Activated CD4-positive, alpha-beta memory T cell treated with anti-CD3 and anti-CD28 coated beads, Interleukin-2, amount 10 ng/mL, durations not matched to agents 7 days and 5 days (primary cell): ENCODE measurements around the gene WNT2B. TPM values are rescaled to one million over a fixed set of nuclear protein-coding genes. Genes with fewer than 3 reads are reported as not detected.
"Not testable (repeated sequence)": the region's sequence is repeated elsewhere in the genome, so short reads cannot be mapped to it uniquely, and the experiment has no call there.

Experiments
- CTCF ChIA-PET: fragments of 350-600 bp; sonication (Branson Sonifier 250); formaldehyde crosslinking; loops from one replicate; lab custom pipeline; 2021; ENCODE audit warnings: antibody characterized with exemption, inconsistent platforms; lab: Charles Lee
- POLR2A ChIA-PET: fragments of 350-600 bp; sonication (Branson Sonifier 250); formaldehyde crosslinking; loops from one replicate; lab custom pipeline; 2021; ENCODE audit warnings: antibody characterized with exemption; lab: Charles Lee
- DNase-seq: peaks from one replicate; pipeline ENCODE4 v3.0.0-alpha.2; 2020
- H3K27ac Mint-ChIP-seq: one replicate; pipeline ENCODE4 v1.8.0; 2021; ENCODE audit warnings: mild to moderate bottlenecking, mixed read lengths
- H3K27me3 Mint-ChIP-seq: one replicate; pipeline ENCODE4 v1.8.0; 2021; ENCODE audit warnings: mixed read lengths
- H3K36me3 Mint-ChIP-seq: one replicate; pipeline ENCODE4 v1.8.0; 2021; ENCODE audit warnings: low read depth, mixed read lengths
- H3K4me1 Mint-ChIP-seq: one replicate; pipeline ENCODE4 v1.8.0; 2021; ENCODE audit warnings: mixed read lengths
- H3K4me3 Mint-ChIP-seq: one replicate; pipeline ENCODE4 v1.8.0; 2021; ENCODE audit warnings: mild to moderate bottlenecking, mixed read lengths
- H3K9me3 Mint-ChIP-seq: one replicate; pipeline ENCODE4 v1.8.0; 2021; ENCODE audit warnings: mixed read lengths
- total RNA-seq, 2 experiments: library from RNA; stranded (reverse); gene quantifications; one replicate each; pipeline ENCODE4 v1.2.3, GENCODE V29; 2021

The WNT2B gene
- total RNA-seq: under 1 TPM; 0.08 to 0.15 TPM

DNA sequence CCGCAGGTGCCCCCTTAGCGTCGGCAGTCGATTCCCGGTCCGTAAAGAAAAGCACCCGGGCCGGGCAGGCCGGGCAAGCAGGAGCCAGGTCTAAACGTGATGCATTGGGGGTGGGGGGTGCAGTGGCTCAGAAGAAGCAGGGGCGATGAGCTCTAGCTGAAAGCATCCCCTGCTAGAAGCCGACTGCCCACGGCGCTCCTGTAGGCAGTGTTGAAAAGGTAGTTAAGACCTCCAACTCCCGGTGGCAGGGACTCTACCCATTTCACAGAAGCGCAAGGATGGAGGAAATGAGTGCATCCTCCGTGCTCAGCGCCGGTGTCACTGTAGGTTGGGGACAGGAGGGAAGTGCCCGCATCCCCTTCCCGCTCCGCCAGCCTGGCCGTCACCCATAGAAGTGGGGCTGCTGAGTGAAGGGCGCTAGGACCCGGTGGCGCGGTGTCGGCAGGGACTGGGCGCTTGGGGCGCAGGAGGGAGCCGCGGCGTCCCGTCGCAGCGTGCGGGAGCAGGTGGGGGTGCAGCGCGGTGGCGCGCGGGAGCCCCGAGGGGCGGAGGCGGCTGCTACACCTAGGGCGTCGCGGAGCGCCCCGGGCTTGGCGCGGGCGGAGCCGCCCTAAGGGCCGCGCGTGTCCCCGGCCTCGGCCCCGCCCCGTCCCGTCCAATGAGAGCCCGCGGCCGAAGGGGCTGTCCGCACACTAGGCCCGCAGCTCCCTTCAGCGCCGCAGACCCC, at the start of gene WNT2B:
TSS of gene WNT2B (plus strand) at position 688 of the 727 bp plus-strand sequence. CDS start 298 bp downstream, outside the sequence.
- ChIA-PET CTCF (interaction anchor here (0.9 to 1.1 kb wide), 2 partner anchors 43 to 199 kb away, joined by 3 to 4 read pairs; no protein-coding TSS in a partner anchor), POLR2A (interaction anchor here (1.5 kb wide), 1 partner anchor 110 kb away, joined by 5 read pairs; the partner anchor contains the start of gene ST7L)
- Mint-ChIP-seq H3K9me3 (no peaks in the 10 kb centered on the region), H3K27me3 (peaks cover 47% of the 10 kb centered on the region), H3K4me1 (peaks cover 10% of the 10 kb centered on the region), H3K4me3 (peak within 1 kb of the TSS; percentile 72), H3K27ac (no peak within 1 kb of the TSS), H3K36me3 (no peaks in the 10 kb centered on the region)
- DNase-seq: peak; percentile 61

DNA sequence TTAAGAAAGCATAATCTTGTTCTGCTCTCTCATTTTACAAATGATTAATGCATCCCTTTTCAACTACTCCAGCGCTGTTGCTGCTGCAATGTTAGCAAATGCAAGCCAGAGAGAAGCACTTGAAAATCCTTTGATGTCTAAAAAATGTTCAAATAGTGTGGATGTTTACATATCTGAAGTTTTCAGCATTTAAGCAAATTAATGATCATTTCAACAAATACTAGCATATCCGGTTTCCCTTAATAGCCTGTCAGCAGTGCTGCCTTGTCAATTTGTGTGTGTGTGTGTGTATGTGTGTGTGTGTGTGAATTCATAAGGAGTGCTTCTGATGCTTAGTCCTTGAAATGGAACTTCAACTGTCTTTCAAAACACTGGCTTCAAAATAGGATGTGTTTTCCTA, 48.1 kb upstream of the WNT2B start:
- no peak overlapping the region for H3K4me3 Mint-ChIP-seq
- ChIA-PET POLR2A (no interaction called here), CTCF (interaction anchor here (8.2 kb wide), 1 partner anchor 67 kb away, joined by 163 read pairs; the partner anchor contains the start of gene CTTNBP2NL)
- peaks cover 3% of the 10 kb centered on the region for H3K4me1 Mint-ChIP-seq
- peaks cover 4% of the 10 kb centered on the region for H3K36me3 Mint-ChIP-seq
- no peaks in the 10 kb centered on the region for H3K9me3 Mint-ChIP-seq
- H3K27ac Mint-ChIP-seq: no peak overlapping the region
- peaks cover 12% of the 10 kb centered on the region for H3K27me3 Mint-ChIP-seq
- DNase-seq: no peak

DNA sequence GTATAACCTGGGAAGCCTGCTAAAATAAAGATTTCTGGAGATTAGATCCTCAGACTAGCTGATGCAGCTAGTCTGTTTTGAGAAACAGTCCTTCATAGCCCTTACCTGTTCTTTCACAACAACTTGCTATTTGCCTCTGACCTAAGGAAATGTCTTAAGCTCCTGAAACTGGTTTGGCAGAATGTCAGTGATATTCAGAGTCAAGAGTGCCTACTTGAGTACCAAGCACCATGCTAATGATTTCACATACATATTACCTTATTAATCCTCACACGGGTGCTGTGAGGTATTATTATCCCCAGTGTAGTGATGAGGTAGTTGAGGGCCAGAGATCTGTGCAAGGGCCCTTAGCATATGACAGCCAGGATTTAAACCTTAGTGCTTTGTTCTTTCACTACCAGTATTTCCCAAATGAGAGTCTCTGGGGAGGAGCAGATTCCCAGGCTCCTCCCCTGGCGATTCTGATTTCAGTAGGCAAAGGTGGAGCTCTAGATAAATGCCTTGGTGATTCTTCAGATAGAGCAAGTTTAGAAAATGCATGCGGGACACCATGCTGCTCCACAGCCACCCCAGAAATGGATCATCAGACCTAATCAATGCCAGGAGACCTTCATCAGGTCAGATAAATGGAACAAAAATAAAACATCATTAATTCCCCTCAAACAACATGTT, 47.4 kb upstream of the WNT2B start:
- no peaks in the 10 kb centered on the region for H3K36me3 Mint-ChIP-seq
- H3K9me3 Mint-ChIP-seq: no peaks in the 10 kb centered on the region
- DNase-seq: no peak
- ChIA-PET POLR2A (interaction anchor here (0.7 kb wide), 1 partner anchor 160 kb away, joined by 3 read pairs; no protein-coding TSS in a partner anchor), CTCF (interaction anchor here (8.2 kb wide), 1 partner anchor 68 kb away, joined by 163 read pairs; the partner anchor contains the start of gene CTTNBP2NL)
- H3K4me1 Mint-ChIP-seq: peaks cover 10% of the 10 kb centered on the region
- no peak overlapping the region for H3K27ac Mint-ChIP-seq
- no peak overlapping the region for H3K4me3 Mint-ChIP-seq
- H3K27me3 Mint-ChIP-seq: peaks cover 12% of the 10 kb centered on the region

DNA sequence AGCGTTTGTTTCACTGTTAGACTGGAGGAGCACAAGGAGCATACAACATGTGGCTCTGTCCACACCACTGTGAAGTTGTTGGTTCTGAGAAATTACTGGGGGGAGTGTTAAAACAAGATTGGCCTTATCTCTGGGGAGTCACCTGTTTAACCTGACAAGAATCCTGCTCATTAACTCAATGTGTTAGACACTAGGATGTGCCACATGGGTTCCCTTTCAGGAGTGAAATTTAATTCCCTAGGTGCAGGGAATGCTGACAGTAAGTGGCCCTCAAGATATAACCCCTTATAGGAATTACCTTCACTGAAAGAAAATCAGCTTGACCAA, 45.8 kb upstream of the WNT2B start:
- no peak overlapping the region for H3K4me3 Mint-ChIP-seq
- ChIA-PET CTCF (interaction anchor here (8.2 kb wide), 1 partner anchor 70 kb away, joined by 163 read pairs; the partner anchor contains the start of gene CTTNBP2NL), POLR2A (no interaction called here)
- no peak overlapping the region for H3K27ac Mint-ChIP-seq
- H3K27me3 Mint-ChIP-seq: peaks cover 19% of the 10 kb centered on the region
- peaks cover 17% of the 10 kb centered on the region for H3K4me1 Mint-ChIP-seq
- H3K36me3 Mint-ChIP-seq: no peaks in the 10 kb centered on the region
- DNase-seq: no peak
- no peaks in the 10 kb centered on the region for H3K9me3 Mint-ChIP-seq

DNA sequence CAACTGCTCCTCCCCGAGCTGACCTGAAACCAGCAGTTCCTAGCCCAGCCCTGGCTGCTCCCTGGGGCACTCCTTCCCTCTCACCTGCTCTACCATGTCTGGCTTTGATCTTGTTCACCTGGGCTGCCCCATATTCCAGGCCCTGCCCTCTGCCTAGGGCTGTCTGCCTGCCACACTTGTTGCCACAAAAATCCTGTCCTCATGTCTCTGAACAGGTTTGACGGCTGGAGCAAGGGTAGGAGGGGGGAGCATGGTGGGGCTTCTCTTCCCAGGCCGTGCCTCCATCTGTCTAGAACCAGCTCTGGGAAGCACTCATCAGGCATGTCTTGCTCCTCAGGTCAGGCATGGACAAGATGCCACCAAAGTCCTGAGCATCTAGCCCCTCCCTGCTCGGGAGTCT, 44.3 kb upstream of the WNT2B start:
- H3K9me3 Mint-ChIP-seq: no peaks in the 10 kb centered on the region
- DNase-seq: no peak
- ChIA-PET CTCF (interaction anchor here (8.2 kb wide), 1 partner anchor 71 kb away, joined by 163 read pairs; the partner anchor contains the start of gene CTTNBP2NL), POLR2A (interaction anchor here (1.2 kb wide), 1 partner anchor 74 kb away, joined by 3 read pairs; no protein-coding TSS in a partner anchor)
- peaks cover 17% of the 10 kb centered on the region for H3K4me1 Mint-ChIP-seq
- H3K27ac Mint-ChIP-seq: no peak overlapping the region
- H3K27me3 Mint-ChIP-seq: peaks cover 31% of the 10 kb centered on the region
- no peak overlapping the region for H3K4me3 Mint-ChIP-seq
- no peaks in the 10 kb centered on the region for H3K36me3 Mint-ChIP-seq

DNA sequence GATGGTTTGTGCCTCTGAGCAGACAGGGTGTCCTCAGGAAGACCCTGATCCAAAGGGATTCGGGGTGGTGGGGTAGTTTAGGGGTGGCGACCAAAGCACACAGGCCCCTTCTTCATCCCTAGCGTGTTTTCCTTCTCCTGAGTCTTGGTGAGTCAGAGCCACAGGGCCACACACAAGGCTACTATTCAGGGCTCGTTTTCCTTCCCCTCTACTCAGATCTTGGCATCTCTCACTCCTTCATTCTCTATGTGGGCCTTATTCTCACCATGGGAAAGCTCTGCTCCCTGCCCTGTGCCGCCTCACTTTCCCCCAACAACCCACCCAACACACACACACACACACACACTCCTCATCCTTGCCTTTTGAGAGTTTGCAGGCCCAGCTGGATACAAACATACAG, 43.6 kb upstream of the WNT2B start:
- Mint-ChIP-seq H3K36me3 (no peaks in the 10 kb centered on the region), H3K4me3 (no peak overlapping the region), H3K27ac (no peak overlapping the region), H3K4me1 (peaks cover 17% of the 10 kb centered on the region), H3K9me3 (no peaks in the 10 kb centered on the region), H3K27me3 (peaks cover 30% of the 10 kb centered on the region)
- ChIA-PET POLR2A (no interaction called here), CTCF (interaction anchor here (1.1 to 8.2 kb wide), 5 partner anchors 9 to 149 kb away, joined by 3 to 163 read pairs (median 4); partner anchors contain the start of genes CTTNBP2NL and WNT2B)
- DNase-seq: no peak

DNA sequence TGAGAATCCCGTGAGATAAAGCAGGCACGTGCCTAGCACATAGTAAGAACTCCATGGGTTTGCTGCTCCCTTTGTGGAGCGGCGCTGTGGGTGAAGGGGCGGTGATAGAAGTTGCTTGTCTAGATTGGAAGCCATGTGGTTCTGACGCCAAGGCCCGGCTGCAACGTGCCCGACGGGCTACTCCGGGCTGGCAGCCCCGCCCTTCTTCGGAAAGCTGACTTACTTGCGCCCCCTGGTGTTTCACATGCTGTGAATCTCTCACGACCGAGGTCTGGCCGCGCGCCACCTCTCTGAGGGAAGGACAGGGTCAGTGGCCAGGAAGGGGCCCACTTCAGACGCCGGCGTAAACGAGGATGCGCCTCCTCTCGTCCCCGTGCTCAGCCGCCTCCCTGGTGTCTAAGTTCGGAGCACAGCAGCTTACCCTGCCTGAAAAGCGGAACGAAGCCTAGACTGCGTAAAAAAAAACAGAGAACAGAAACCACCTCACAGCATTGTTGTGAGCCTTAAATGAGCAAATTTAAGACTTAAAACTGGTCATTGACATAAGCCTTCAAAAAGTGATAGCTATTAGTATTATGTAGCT, 42.6 kb upstream of the WNT2B start:
- DNase-seq: peak; percentile 86
- Mint-ChIP-seq H3K9me3 (no peaks in the 10 kb centered on the region), H3K36me3 (no peaks in the 10 kb centered on the region), H3K4me1 (peaks cover 17% of the 10 kb centered on the region), H3K27ac (no peak overlapping the region), H3K4me3 (peak overlapping the region; percentile 73), H3K27me3 (peaks cover 32% of the 10 kb centered on the region)
- POLR2A ChIA-PET: interaction anchor here (1.2 kb wide), 1 partner anchor 75 kb away, joined by 5 read pairs; no protein-coding TSS in a partner anchor
- CTCF ChIA-PET: interaction anchor here (0.6 to 8.2 kb wide), 20 partner anchors 8 to 606 kb away, joined by 3 to 163 read pairs (median 4); partner anchors contain the start of genes CTTNBP2NL and WNT2B

DNA sequence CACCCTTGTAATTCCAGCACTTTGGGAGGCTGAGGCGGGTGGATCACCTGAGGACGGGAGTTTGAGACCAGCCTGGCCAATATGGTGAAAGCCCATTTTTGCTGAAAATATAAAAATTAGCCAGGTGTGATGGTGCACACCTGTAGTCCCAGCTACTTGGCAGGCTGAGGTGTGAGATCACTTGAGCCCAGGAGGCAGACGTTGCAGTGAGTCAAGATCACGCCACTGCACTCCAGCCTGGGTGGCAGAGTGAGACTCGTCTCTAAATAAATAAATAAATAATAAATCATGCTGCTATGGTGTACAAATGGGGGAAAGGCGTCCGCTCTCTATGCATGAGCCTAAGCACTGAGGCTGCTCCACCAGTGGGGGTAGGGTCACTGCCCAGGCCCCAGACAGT, 38.4 kb upstream of the WNT2B start:
- CTCF ChIA-PET, H3K27ac Mint-ChIP-seq, DNase-seq, H3K4me3 Mint-ChIP-seq, H3K9me3 Mint-ChIP-seq, POLR2A ChIA-PET, H3K36me3 Mint-ChIP-seq: not testable (repeated sequence)
- peaks cover 43% of the 10 kb centered on the region for H3K27me3 Mint-ChIP-seq
- H3K4me1 Mint-ChIP-seq: peaks cover 17% of the 10 kb centered on the region

DNA sequence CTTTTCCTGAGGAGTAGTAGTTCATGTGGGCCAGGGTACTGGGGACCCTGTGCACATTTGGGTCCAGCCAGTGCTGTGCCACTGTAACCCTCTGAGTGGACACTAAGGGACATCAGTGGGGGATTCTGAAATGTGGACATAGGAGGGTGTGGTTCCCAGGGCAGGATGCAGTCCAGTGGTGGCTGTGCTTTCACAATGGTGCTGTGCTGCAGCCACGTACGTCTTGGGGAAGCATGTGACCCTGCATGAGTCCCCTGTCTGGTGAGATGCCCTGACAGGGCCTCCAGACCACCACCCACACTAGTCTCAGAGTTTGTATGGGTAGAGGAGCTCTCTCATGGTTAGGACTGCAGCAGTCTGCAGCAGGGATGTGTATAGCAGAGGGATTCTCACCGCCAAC, 37.8 kb upstream of the WNT2B start:
- Mint-ChIP-seq H3K36me3 (no peaks in the 10 kb centered on the region), H3K27me3 (peaks cover 45% of the 10 kb centered on the region), H3K9me3 (peaks cover 2% of the 10 kb centered on the region), H3K4me1 (peaks cover 10% of the 10 kb centered on the region), H3K27ac (no peak overlapping the region), H3K4me3 (no peak overlapping the region)
- ChIA-PET POLR2A (no interaction called here), CTCF (no interaction called here)
- DNase-seq: no peak

DNA sequence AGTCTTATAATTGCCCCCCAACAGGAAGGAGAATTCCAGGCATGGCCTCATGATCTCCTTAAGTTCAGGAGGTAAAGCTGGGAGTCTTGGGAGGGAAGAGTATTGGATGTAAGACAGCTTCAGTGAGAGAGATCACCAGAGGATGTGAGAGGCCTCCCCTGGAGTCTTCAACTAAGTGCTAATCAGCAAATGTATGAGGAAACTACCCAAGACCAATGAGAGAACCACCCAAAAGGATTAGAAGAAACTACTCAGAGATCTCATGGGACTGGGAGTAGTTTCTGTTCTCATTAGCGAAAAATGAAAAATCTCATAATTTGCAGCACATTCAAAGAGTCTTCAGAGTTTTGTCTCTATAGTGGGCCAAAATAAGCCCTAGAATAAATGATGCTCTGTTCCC, 36.6 kb upstream of the WNT2B start:
- peaks cover 6% of the 10 kb centered on the region for H3K9me3 Mint-ChIP-seq
- no peak for DNase-seq
- peaks cover 44% of the 10 kb centered on the region for H3K27me3 Mint-ChIP-seq
- H3K4me1 Mint-ChIP-seq: no peaks in the 10 kb centered on the region
- ChIA-PET CTCF (interaction anchor here (1.0 kb wide), 1 partner anchor 142 kb away, joined by 3 read pairs; no protein-coding TSS in a partner anchor), POLR2A (no interaction called here)
- H3K36me3 Mint-ChIP-seq: no peaks in the 10 kb centered on the region
- H3K27ac Mint-ChIP-seq: no peak overlapping the region
- no peak overlapping the region for H3K4me3 Mint-ChIP-seq

DNA sequence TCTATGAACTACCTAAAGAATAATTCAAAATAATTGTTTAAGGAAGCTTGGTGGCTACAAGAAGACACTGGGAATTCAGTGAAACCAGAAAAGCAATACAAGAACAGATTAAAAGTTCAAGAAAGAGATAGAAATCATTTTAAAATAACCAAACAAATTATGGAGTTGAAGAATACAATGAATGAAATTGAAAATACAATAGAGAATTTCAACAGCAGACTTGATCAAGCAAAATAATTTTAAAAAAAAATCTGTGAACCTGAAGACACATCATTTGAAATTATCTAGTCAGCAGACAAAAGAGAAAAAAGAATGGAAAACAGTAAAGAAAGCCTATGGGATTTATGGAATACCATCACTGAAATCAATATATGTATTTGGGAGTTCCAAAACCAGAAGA, 31.2 kb upstream of the WNT2B start:
- Mint-ChIP-seq H3K27ac (no peak overlapping the region), H3K27me3 (peaks cover 24% of the 10 kb centered on the region), H3K36me3 (peaks cover 3% of the 10 kb centered on the region), H3K4me1 (no peaks in the 10 kb centered on the region), H3K9me3 (peaks cover 15% of the 10 kb centered on the region), H3K4me3 (no peak overlapping the region)
- no peak for DNase-seq
- POLR2A ChIA-PET: no interaction called here
- CTCF ChIA-PET: no interaction called here

DNA sequence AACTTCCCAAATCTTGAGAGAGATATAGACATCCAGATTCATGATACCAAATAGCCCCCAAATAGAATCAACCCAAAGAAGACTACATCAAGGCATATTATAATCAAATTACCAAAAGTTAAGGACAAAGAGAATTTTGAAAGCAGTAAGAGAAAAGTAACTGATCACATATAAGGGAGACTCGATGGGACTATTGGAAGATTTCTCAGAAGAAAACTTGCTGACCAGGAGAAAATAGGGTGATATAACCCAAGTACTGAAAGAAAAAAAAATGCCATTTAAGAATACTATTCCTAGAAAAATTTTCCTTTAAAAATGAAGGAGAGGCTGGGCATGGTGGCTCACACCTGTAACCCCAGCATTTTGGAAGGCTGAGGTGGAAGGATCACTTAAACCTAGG, 30.5 kb upstream of the WNT2B start:
- Mint-ChIP-seq H3K27me3 (peaks cover 26% of the 10 kb centered on the region), H3K27ac (no peak overlapping the region)

More for the DNA sequence above, 30.5 kb upstream of the WNT2B start:
- ChIA-PET CTCF (no interaction called here), POLR2A (no interaction called here)
- H3K9me3 Mint-ChIP-seq: peaks cover 15% of the 10 kb centered on the region
- H3K4me1 Mint-ChIP-seq: no peaks in the 10 kb centered on the region
- H3K4me3 Mint-ChIP-seq: no peak overlapping the region
- H3K36me3 Mint-ChIP-seq: peaks cover 3% of the 10 kb centered on the region
- DNase-seq: no peak
